WTC11 (cell line): ENCODE results near the gene CARMIL1. TPM values are rescaled to one million over a fixed set of nuclear protein-coding genes. Genes with fewer than 3 reads are reported as not detected.

Experiments
- ATAC-seq: fragments of 200-7000 bp; cut with Tn5 transposase; 2 replicates; pipeline ENCODE4 v1.10.0; 2021; ENCODE audit warnings: mild to moderate bottlenecking, moderate library complexity
- CTCF ChIA-PET: fragments of 300-600 bp; sonication (Branson Sonifier 250); formaldehyde crosslinking; loops from one replicate; lab custom pipeline; 2021; ENCODE audit warnings: antibody characterized with exemption; lab: Charles Lee
- POLR2A ChIA-PET: fragments of 350-600 bp; sonication (Branson Sonifier 250); formaldehyde crosslinking; loops from one replicate; lab custom pipeline; 2021; ENCODE audit warnings: antibody characterized with exemption; lab: Charles Lee
- DNase-seq: peaks from one replicate; pipeline ENCODE4 v3.0.0; 2021; ENCODE audit warnings: low spot score
- H3K27ac Mint-ChIP-seq: 2 replicates; pipeline ENCODE4 v1.8.0; 2021; ENCODE audit warnings: mixed read lengths
- H3K27me3 Mint-ChIP-seq: 2 replicates; pipeline ENCODE4 v1.8.0; 2021; ENCODE audit warnings: low read depth, mild to moderate bottlenecking, moderate library complexity, mixed read lengths
- H3K36me3 Mint-ChIP-seq: 2 replicates; pipeline ENCODE4 v1.8.0; 2021; ENCODE audit warnings: mixed read lengths
- H3K4me1 Mint-ChIP-seq: 2 replicates; pipeline ENCODE4 v1.8.0; 2022; ENCODE audit warnings: mixed read lengths
- H3K4me3 Mint-ChIP-seq: 2 replicates; pipeline ENCODE4 v1.8.0; 2021; ENCODE audit warnings: mild to moderate bottlenecking, moderate library complexity, mixed read lengths
- H3K9me3 Mint-ChIP-seq: 2 replicates; pipeline ENCODE4 v1.8.0; 2021; ENCODE audit warnings: mixed read lengths
- CREM ChIP-seq: sonication (generic); formaldehyde crosslinking; IDR thresholded peaks from 2 replicates; pipeline ENCODE4 v1.8.1; 2022; ENCODE audit warnings: mild to moderate bottlenecking, missing genetic modification reagents, moderate library complexity
- ELF4 ChIP-seq: sonication (generic); formaldehyde crosslinking; IDR thresholded peaks from 2 replicates; pipeline ENCODE4 v1.8.1; 2022; ENCODE audit warnings: low read depth, mild to moderate bottlenecking, moderate library complexity, missing genetic modification reagents
- ESRRA ChIP-seq: sonication (generic); formaldehyde crosslinking; IDR thresholded peaks from 2 replicates; pipeline ENCODE4 v1.8.1; 2022; ENCODE audit warnings: mild to moderate bottlenecking, missing genetic modification reagents, borderline replicate concordance
- JUN ChIP-seq: sonication (generic); formaldehyde crosslinking; IDR thresholded peaks from 2 replicates; pipeline ENCODE4 v1.8.0; 2023; ENCODE audit warnings: mild to moderate bottlenecking, missing genetic modification reagents
- KAT7 ChIP-seq: sonication (generic); formaldehyde crosslinking; IDR thresholded peaks from 2 replicates; pipeline ENCODE4 v1.8.1; 2023; ENCODE audit warnings: missing genetic modification reagents, mild to moderate bottlenecking, borderline replicate concordance
- MXD4 ChIP-seq: fragments of 250-450 bp; sonication (Bioruptor Pico); IDR thresholded peaks from 2 replicates; pipeline ENCODE4 v1.8.0; 2021; ENCODE audit warnings: mild to moderate bottlenecking, moderate library complexity, borderline replicate concordance
- MYBL2 ChIP-seq: sonication (generic); formaldehyde crosslinking; IDR thresholded peaks from 2 replicates; pipeline ENCODE4 v1.8.1; 2023; ENCODE audit warnings: mild to moderate bottlenecking, moderate library complexity, missing genetic modification reagents
- PRDM15 ChIP-seq: sonication (generic); formaldehyde crosslinking; IDR thresholded peaks from 2 replicates; pipeline ENCODE4 v1.8.0; 2022; ENCODE audit warnings: missing genetic modification reagents
- RORB ChIP-seq: fragments of 250-450 bp; sonication (Bioruptor Pico); IDR thresholded peaks from 2 replicates; pipeline ENCODE4 v1.9.0; 2021; ENCODE audit warnings: mild to moderate bottlenecking
- TCF7 ChIP-seq: sonication (generic); formaldehyde crosslinking; IDR thresholded peaks from 2 replicates; pipeline ENCODE4 v1.8.0; 2022; ENCODE audit warnings: mild to moderate bottlenecking, low read depth, missing genetic modification reagents, moderate library complexity
- ZNF671 ChIP-seq: fragments of 250-450 bp; sonication (Bioruptor Pico); IDR thresholded peaks from 2 replicates; pipeline ENCODE4 v1.8.0; 2021; ENCODE audit warnings: mild to moderate bottlenecking
- total RNA-seq: library from RNA; stranded (reverse); gene quantifications from 3 replicates; pipeline ENCODE4 v1.2.3, GENCODE V29; 2021
- TF ChIP-seq, protein P1 (sequence below): sonication (generic); formaldehyde crosslinking; IDR thresholded peaks from 2 replicates; pipeline ENCODE4 v1.8.1; 2022; ENCODE audit warnings: low read depth, mild to moderate bottlenecking, moderate library complexity, missing genetic modification reagents, borderline replicate concordance
- TF ChIP-seq, protein P2 (sequence below): fragments of 250-450 bp; sonication (Bioruptor Pico); IDR thresholded peaks from 2 replicates; pipeline ENCODE4 v1.9.0; 2021; ENCODE audit warnings: mild to moderate bottlenecking, borderline replicate concordance
- TF ChIP-seq, protein P3 (sequence below): sonication (generic); formaldehyde crosslinking; IDR thresholded peaks from 2 replicates; pipeline ENCODE4 v1.8.1; 2023; ENCODE audit warnings: mild to moderate bottlenecking, missing genetic modification reagents
- TF ChIP-seq, protein P4 (sequence below): sonication (generic); formaldehyde crosslinking; IDR thresholded peaks from 2 replicates; pipeline ENCODE4 v1.8.1; 2023; ENCODE audit warnings: mild to moderate bottlenecking, missing genetic modification reagents

CARMIL1 gene
- total RNA-seq, 1 experiment from 2014 or later: 36.2 TPM

DNA sequence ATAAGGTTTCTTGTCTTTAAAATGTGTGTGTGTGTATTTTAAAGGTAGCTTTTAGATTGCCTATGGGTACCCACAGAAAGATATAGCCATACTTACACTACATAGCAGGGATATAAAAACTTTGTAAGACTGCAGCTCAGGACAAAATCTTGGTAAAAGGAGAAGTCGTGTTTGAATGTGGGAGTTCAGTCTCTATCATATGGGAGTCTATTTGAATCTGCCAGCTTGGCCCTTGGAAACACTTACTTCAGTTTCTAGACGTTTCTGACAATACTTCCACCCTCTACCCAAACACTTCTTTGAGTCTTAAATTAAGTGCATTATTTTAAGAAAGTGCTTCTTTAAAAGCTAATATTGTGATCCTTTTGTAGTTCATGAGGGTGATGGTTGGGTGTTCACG, 155.7 kb downstream of the CARMIL1 start:
- ATAC-seq (no peak), DNase-seq (no peak)
- Mint-ChIP-seq H3K4me1 (peaks cover 8% of the 10 kb centered on the region), H3K36me3 (no peaks in the 10 kb centered on the region), H3K27me3 (no peaks in the 10 kb centered on the region), H3K27ac (no peak overlapping the region), H3K9me3 (no peaks in the 10 kb centered on the region)
- ChIA-PET CTCF (interaction anchor here (1.4 kb wide), 1 partner anchor 15 kb away, joined by 4 read pairs; no protein-coding TSS in a partner anchor), POLR2A (no interaction called here)
- TF ChIP-seq, protein P1, sequence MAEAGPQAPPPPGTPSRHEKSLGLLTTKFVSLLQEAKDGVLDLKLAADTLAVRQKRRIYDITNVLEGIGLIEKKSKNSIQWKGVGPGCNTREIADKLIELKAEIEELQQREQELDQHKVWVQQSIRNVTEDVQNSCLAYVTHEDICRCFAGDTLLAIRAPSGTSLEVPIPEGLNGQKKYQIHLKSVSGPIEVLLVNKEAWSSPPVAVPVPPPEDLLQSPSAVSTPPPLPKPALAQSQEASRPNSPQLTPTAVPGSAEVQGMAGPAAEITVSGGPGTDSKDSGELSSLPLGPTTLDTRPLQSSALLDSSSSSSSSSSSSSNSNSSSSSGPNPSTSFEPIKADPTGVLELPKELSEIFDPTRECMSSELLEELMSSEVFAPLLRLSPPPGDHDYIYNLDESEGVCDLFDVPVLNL (CRISPR knock-in tag): no peak
- no peak for TF ChIP-seq JUN (CRISPR knock-in tag)
- TF ChIP-seq ZNF671 (CRISPR knock-in tag): no peak
- TF ChIP-seq, protein P2, sequence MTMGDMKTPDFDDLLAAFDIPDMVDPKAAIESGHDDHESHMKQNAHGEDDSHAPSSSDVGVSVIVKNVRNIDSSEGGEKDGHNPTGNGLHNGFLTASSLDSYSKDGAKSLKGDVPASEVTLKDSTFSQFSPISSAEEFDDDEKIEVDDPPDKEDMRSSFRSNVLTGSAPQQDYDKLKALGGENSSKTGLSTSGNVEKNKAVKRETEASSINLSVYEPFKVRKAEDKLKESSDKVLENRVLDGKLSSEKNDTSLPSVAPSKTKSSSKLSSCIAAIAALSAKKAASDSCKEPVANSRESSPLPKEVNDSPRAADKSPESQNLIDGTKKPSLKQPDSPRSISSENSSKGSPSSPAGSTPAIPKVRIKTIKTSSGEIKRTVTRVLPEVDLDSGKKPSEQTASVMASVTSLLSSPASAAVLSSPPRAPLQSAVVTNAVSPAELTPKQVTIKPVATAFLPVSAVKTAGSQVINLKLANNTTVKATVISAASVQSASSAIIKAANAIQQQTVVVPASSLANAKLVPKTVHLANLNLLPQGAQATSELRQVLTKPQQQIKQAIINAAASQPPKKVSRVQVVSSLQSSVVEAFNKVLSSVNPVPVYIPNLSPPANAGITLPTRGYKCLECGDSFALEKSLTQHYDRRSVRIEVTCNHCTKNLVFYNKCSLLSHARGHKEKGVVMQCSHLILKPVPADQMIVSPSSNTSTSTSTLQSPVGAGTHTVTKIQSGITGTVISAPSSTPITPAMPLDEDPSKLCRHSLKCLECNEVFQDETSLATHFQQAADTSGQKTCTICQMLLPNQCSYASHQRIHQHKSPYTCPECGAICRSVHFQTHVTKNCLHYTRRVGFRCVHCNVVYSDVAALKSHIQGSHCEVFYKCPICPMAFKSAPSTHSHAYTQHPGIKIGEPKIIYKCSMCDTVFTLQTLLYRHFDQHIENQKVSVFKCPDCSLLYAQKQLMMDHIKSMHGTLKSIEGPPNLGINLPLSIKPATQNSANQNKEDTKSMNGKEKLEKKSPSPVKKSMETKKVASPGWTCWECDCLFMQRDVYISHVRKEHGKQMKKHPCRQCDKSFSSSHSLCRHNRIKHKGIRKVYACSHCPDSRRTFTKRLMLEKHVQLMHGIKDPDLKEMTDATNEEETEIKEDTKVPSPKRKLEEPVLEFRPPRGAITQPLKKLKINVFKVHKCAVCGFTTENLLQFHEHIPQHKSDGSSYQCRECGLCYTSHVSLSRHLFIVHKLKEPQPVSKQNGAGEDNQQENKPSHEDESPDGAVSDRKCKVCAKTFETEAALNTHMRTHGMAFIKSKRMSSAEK: no peak
- TF ChIP-seq ESRRA: no peak
- no peak for TF ChIP-seq CREM (CRISPR knock-in tag)
- TF ChIP-seq, protein P3, sequence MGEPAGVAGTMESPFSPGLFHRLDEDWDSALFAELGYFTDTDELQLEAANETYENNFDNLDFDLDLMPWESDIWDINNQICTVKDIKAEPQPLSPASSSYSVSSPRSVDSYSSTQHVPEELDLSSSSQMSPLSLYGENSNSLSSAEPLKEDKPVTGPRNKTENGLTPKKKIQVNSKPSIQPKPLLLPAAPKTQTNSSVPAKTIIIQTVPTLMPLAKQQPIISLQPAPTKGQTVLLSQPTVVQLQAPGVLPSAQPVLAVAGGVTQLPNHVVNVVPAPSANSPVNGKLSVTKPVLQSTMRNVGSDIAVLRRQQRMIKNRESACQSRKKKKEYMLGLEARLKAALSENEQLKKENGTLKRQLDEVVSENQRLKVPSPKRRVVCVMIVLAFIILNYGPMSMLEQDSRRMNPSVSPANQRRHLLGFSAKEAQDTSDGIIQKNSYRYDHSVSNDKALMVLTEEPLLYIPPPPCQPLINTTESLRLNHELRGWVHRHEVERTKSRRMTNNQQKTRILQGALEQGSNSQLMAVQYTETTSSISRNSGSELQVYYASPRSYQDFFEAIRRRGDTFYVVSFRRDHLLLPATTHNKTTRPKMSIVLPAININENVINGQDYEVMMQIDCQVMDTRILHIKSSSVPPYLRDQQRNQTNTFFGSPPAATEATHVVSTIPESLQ (CRISPR knock-in tag): no peak
- no peak for TF ChIP-seq MYBL2 (CRISPR knock-in tag)
- no peak for TF ChIP-seq TCF7 (CRISPR knock-in tag)
- TF ChIP-seq RORB: no peak
- no peak for TF ChIP-seq ELF4 (CRISPR knock-in tag)
- TF ChIP-seq, protein P4, sequence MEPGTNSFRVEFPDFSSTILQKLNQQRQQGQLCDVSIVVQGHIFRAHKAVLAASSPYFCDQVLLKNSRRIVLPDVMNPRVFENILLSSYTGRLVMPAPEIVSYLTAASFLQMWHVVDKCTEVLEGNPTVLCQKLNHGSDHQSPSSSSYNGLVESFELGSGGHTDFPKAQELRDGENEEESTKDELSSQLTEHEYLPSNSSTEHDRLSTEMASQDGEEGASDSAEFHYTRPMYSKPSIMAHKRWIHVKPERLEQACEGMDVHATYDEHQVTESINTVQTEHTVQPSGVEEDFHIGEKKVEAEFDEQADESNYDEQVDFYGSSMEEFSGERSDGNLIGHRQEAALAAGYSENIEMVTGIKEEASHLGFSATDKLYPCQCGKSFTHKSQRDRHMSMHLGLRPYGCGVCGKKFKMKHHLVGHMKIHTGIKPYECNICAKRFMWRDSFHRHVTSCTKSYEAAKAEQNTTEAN: no peak
- no peak for TF ChIP-seq PRDM15 (CRISPR knock-in tag)
- no peak for TF ChIP-seq KAT7
- TF ChIP-seq MXD4 (CRISPR knock-in tag): no peak
- TF ChIP-seq, all 79 proteins: peak for 0
- H3K4me3 Mint-ChIP-seq: no peak overlapping the region
